ENCODE data around the gene MICAL3.

MICAL3 gene

GRCh38 chr22:17785185-17786184 lies 238.9 kb downstream of the MICAL3 start:
- Histone ChIP-seq H3K9me3 (ENCODE audit: control insufficient read depth in 5 of 5, low read length in 5 of 5) (no peaks in the 10 kb centered on the region), H3K27ac (ENCODE audit: low read depth, low read length) (no peak overlapping the region), H3K36me3 (ENCODE audit: control insufficient read depth in 5 of 5, insufficient read depth in 5 of 5, low read length in 5 of 5) (peaks cover 0 to 24% (median 23%) of the 10 kb centered on the region in 5 donors), H3K27me3 (ENCODE audit: control insufficient read depth in 5 of 5, insufficient read depth in 4 of 5, low read length in 5 of 5) (peaks cover 0 to 8% (median 0%) of the 10 kb centered on the region in 5 donors), H3K4me3 (ENCODE audit: low read depth in 1 of 5, low read length in 5 of 5) (no peak overlapping the region), H3K9ac (ENCODE audit: low read length in 5 of 5) (no peak overlapping the region), H3K4me1 (ENCODE audit: control insufficient read depth in 5 of 5, insufficient read depth in 5 of 5, low read length in 5 of 5) (peaks cover 4 to 34% (median 27%) of the 10 kb centered on the region in 5 donors)

GRCh38 chr22:17784776-17785175 lies 239.6 kb downstream of the MICAL3 start:
- Histone ChIP-seq H3K36me3 (ENCODE audit: control insufficient read depth in 5 of 5, insufficient read depth in 5 of 5, low read length in 5 of 5) (peaks cover 0 to 17% (median 16%) of the 10 kb centered on the region in 5 donors), H3K4me3 (ENCODE audit: low read depth in 1 of 5, low read length in 5 of 5) (no peak overlapping the region), H3K4me1 (ENCODE audit: control insufficient read depth in 5 of 5, insufficient read depth in 5 of 5, low read length in 5 of 5) (peaks cover 4 to 34% (median 27%) of the 10 kb centered on the region in 5 donors), H3K27me3 (ENCODE audit: control insufficient read depth in 5 of 5, insufficient read depth in 4 of 5, low read length in 5 of 5) (peaks cover 0 to 9% (median 0%) of the 10 kb centered on the region in 5 donors), H3K9me3 (ENCODE audit: control insufficient read depth in 5 of 5, low read length in 5 of 5) (no peaks in the 10 kb centered on the region), H3K9ac (ENCODE audit: low read length in 5 of 5) (no peak overlapping the region), H3K27ac (ENCODE audit: low read depth, low read length) (no peak overlapping the region)

- Histone ChIP-seq H3K4me3 (ENCODE audit: low read depth in 1 of 5, low read length in 5 of 5) (no peak overlapping the region), H3K4me1 (ENCODE audit: control insufficient read depth in 5 of 5, insufficient read depth in 5 of 5, low read length in 5 of 5) (peaks cover 4 to 34% (median 27%) of the 10 kb centered on the region in 5 donors), H3K27me3 (ENCODE audit: control insufficient read depth in 5 of 5, insufficient read depth in 4 of 5, low read length in 5 of 5) (peaks cover 0 to 12% (median 0%) of the 10 kb centered on the region in 5 donors), H3K9me3 (ENCODE audit: control insufficient read depth in 5 of 5, low read length in 5 of 5) (no peaks in the 10 kb centered on the region), H3K27ac (ENCODE audit: low read depth, low read length) (no peak overlapping the region), H3K9ac (ENCODE audit: low read length in 5 of 5) (no peak overlapping the region), H3K36me3 (ENCODE audit: control insufficient read depth in 5 of 5, insufficient read depth in 5 of 5, low read length in 5 of 5) (peaks cover 0 to 10% (median 9%) of the 10 kb centered on the region in 5 donors)
These were observed 240.4 kb downstream of the MICAL3 start for GRCh38 chr22:17783773-17784480.

- Histone ChIP-seq H3K9me3 (ENCODE audit: control insufficient read depth in 5 of 5, low read length in 5 of 5) (no peaks in the 10 kb centered on the region), H3K27ac (ENCODE audit: low read depth, low read length) (no peak overlapping the region), H3K36me3 (ENCODE audit: control insufficient read depth in 5 of 5, insufficient read depth in 5 of 5, low read length in 5 of 5) (peaks cover 0 to 4% (median 3%) of the 10 kb centered on the region in 5 donors), H3K4me3 (ENCODE audit: low read depth in 1 of 5, low read length in 5 of 5) (no peak overlapping the region), H3K27me3 (ENCODE audit: control insufficient read depth in 5 of 5, insufficient read depth in 4 of 5, low read length in 5 of 5) (peaks cover 0 to 12% (median 0%) of the 10 kb centered on the region in 5 donors), H3K9ac (ENCODE audit: low read length in 5 of 5) (no peak overlapping the region), H3K4me1 (ENCODE audit: control insufficient read depth in 5 of 5, insufficient read depth in 5 of 5, low read length in 5 of 5) (peaks cover 4 to 37% (median 27%) of the 10 kb centered on the region in 5 donors)
These were observed 241.0 kb downstream of the MICAL3 start for GRCh38 chr22:17783312-17783711.

GRCh38 chr22:17782621-17783020 lies 241.7 kb downstream of the MICAL3 start:
- Histone ChIP-seq H3K27me3 (ENCODE audit: control insufficient read depth in 5 of 5, insufficient read depth in 4 of 5, low read length in 5 of 5) (peaks cover 0 to 12% (median 0%) of the 10 kb centered on the region in 5 donors), H3K27ac (ENCODE audit: low read depth, low read length) (no peak overlapping the region), H3K4me3 (ENCODE audit: low read depth in 1 of 5, low read length in 5 of 5) (no peak overlapping the region), H3K4me1 (ENCODE audit: control insufficient read depth in 5 of 5, insufficient read depth in 5 of 5, low read length in 5 of 5) (peaks cover 7 to 44% (median 27%) of the 10 kb centered on the region in 5 donors), H3K9me3 (ENCODE audit: control insufficient read depth in 5 of 5, low read length in 5 of 5) (no peaks in the 10 kb centered on the region), H3K9ac (ENCODE audit: low read length in 5 of 5) (no peak overlapping the region), H3K36me3 (ENCODE audit: control insufficient read depth in 5 of 5, insufficient read depth in 5 of 5, low read length in 5 of 5) (no peaks in the 10 kb centered on the region)

- no peaks in the 10 kb centered on the region for H3K9me3 ChIP-seq (ENCODE audit: control insufficient read depth in 5 of 5, low read length in 5 of 5)
- no peak overlapping the region for H3K4me3 ChIP-seq (ENCODE audit: low read depth in 1 of 5, low read length in 5 of 5)
- peaks cover 0 to 12% (median 0%) of the 10 kb centered on the region in 5 donors for H3K27me3 ChIP-seq (ENCODE audit: control insufficient read depth in 5 of 5, insufficient read depth in 4 of 5, low read length in 5 of 5)
- peaks cover 7 to 45% (median 24%) of the 10 kb centered on the region in 5 donors for H3K4me1 ChIP-seq (ENCODE audit: control insufficient read depth in 5 of 5, insufficient read depth in 5 of 5, low read length in 5 of 5)
- H3K27ac ChIP-seq (ENCODE audit: low read depth, low read length), result no peak overlapping the region
- H3K9ac ChIP-seq (ENCODE audit: low read length in 5 of 5), result no peak overlapping the region
- H3K36me3 ChIP-seq (ENCODE audit: control insufficient read depth in 5 of 5, insufficient read depth in 5 of 5, low read length in 5 of 5), result no peaks in the 10 kb centered on the region
These were observed 242.2 kb downstream of the MICAL3 start for GRCh38 chr22:17782158-17782557.

- Histone ChIP-seq H3K27me3 (ENCODE audit: control insufficient read depth in 5 of 5, insufficient read depth in 4 of 5, low read length in 5 of 5) (peaks cover 0 to 12% (median 0%) of the 10 kb centered on the region in 5 donors), H3K36me3 (ENCODE audit: control insufficient read depth in 5 of 5, insufficient read depth in 5 of 5, low read length in 5 of 5) (no peaks in the 10 kb centered on the region), H3K9me3 (ENCODE audit: control insufficient read depth in 5 of 5, low read length in 5 of 5) (no peaks in the 10 kb centered on the region), H3K4me3 (ENCODE audit: low read depth in 1 of 5, low read length in 5 of 5) (no peak overlapping the region), H3K9ac (ENCODE audit: low read length in 5 of 5) (no peak overlapping the region), H3K27ac (ENCODE audit: low read depth, low read length) (no peak overlapping the region), H3K4me1 (ENCODE audit: control insufficient read depth in 5 of 5, insufficient read depth in 5 of 5, low read length in 5 of 5) (peaks cover 5 to 40% (median 17%) of the 10 kb centered on the region in 5 donors)
These were observed 242.9 kb downstream of the MICAL3 start for GRCh38 chr22:17781319-17782031.

- Histone ChIP-seq H3K27ac (ENCODE audit: low read depth, low read length) (no peak overlapping the region), H3K4me3 (ENCODE audit: low read depth in 1 of 5, low read length in 5 of 5) (no peak overlapping the region), H3K4me1 (ENCODE audit: control insufficient read depth in 5 of 5, insufficient read depth in 5 of 5, low read length in 5 of 5) (peaks cover 5 to 37% (median 16%) of the 10 kb centered on the region in 5 donors), H3K9me3 (ENCODE audit: control insufficient read depth in 5 of 5, low read length in 5 of 5) (no peaks in the 10 kb centered on the region), H3K36me3 (ENCODE audit: control insufficient read depth in 5 of 5, insufficient read depth in 5 of 5, low read length in 5 of 5) (no peaks in the 10 kb centered on the region), H3K9ac (ENCODE audit: low read length in 5 of 5) (no peak overlapping the region), H3K27me3 (ENCODE audit: control insufficient read depth in 5 of 5, insufficient read depth in 4 of 5, low read length in 5 of 5) (peaks cover 0 to 12% (median 0%) of the 10 kb centered on the region in 5 donors)
These were observed 243.5 kb downstream of the MICAL3 start for GRCh38 chr22:17780741-17781318.

- H3K36me3 ChIP-seq (ENCODE audit: control insufficient read depth in 5 of 5, insufficient read depth in 5 of 5, low read length in 5 of 5), result no peaks in the 10 kb centered on the region
- no peaks in the 10 kb centered on the region for H3K9me3 ChIP-seq (ENCODE audit: control insufficient read depth in 5 of 5, low read length in 5 of 5)
- peaks cover 5 to 40% (median 16%) of the 10 kb centered on the region in 5 donors for H3K4me1 ChIP-seq (ENCODE audit: control insufficient read depth in 5 of 5, insufficient read depth in 5 of 5, low read length in 5 of 5)
- no peak overlapping the region for H3K9ac ChIP-seq (ENCODE audit: low read length in 5 of 5)
- peaks cover 0 to 12% (median 0%) of the 10 kb centered on the region in 5 donors for H3K27me3 ChIP-seq (ENCODE audit: control insufficient read depth in 5 of 5, insufficient read depth in 4 of 5, low read length in 5 of 5)
- H3K27ac ChIP-seq (ENCODE audit: low read depth, low read length), result no peak overlapping the region
- no peak overlapping the region for H3K4me3 ChIP-seq (ENCODE audit: low read depth in 1 of 5, low read length in 5 of 5)
These were observed 244.1 kb downstream of the MICAL3 start for GRCh38 chr22:17780116-17780740.
